Prostate gland (tissue), 2 donors: ENCODE results near the gene AJAP1.

ENCODE experiments used
- CTCF ChIP-seq, 4 experiments: fragments of 200-600 bp in 2 of 4; fragments of 450-650 bp in 2 of 4; sonication (generic) in 2 of 4; IDR thresholded peaks; 1 replicate in 3 of 4; 2 replicates in 1 of 4; pipeline ENCODE4 v1.5.1; 2016 to 2019; ENCODE audit warnings: antibody characterized with exemption in 4 of 4, mild to moderate bottlenecking in 2 of 4, moderate library complexity in 2 of 4
- POLR2A ChIP-seq: fragments of 450-650 bp; IDR thresholded peaks from one replicate; pipeline ENCODE4 v1.6.1; 2016; ENCODE audit warnings: antibody characterized with exemption, mild to moderate bottlenecking
- POLR2AphosphoS5 ChIP-seq: sonication (generic); formaldehyde crosslinking; IDR thresholded peaks from one replicate; pipeline ENCODE4 v1.6.1; 2017; ENCODE audit warnings: antibody characterized with exemption

GRCh38 chr1:4664606-4665005, 10.2 kb downstream of the AJAP1 start:
- no peak for TF ChIP-seq POLR2A
- no peak for TF ChIP-seq CTCF (IDR thresholded peaks at IDR 0.05)
- no peak for TF ChIP-seq POLR2AphosphoS5
